Nephron (organoid): Measurements from ENCODE around the gene CPN1.

ENCODE experiments used
- H3K27ac Mint-ChIP-seq, 3 experiments: 2 replicates each; pipeline ENCODE4 v1.8.0; 2020; ENCODE audit warnings: mixed read lengths in 3 of 3, mild to moderate bottlenecking in 2 of 3, moderate library complexity in 1 of 3
- H3K27me3 Mint-ChIP-seq: 2 replicates; pipeline ENCODE4 v1.8.0; 2021; ENCODE audit warnings: low read depth, mild to moderate bottlenecking, moderate library complexity, mixed read lengths
- H3K36me3 Mint-ChIP-seq: 2 replicates; pipeline ENCODE4 v1.8.0; 2020; ENCODE audit warnings: low read depth, mixed read lengths
- H3K4me1 Mint-ChIP-seq: 2 replicates; pipeline ENCODE4 v1.8.0; 2020; ENCODE audit warnings: mixed read lengths
- H3K4me3 Mint-ChIP-seq, 3 experiments: 2 replicates each; pipeline ENCODE4 v1.8.0; 2020; ENCODE audit warnings: mild to moderate bottlenecking in 3 of 3, mixed read lengths in 3 of 3, moderate library complexity in 2 of 3
- H3K9me3 Mint-ChIP-seq: 2 replicates; pipeline ENCODE4 v1.8.0; 2020; ENCODE audit warnings: mixed read lengths
- TF ChIP-seq, protein P1 (sequence below), 3 experiments: fragments of 200-600 bp; sonication (generic); IDR thresholded peaks; one replicate each; pipeline ENCODE4 v1.5.0; 2021; ENCODE audit warnings: antibody characterized with exemption in 3 of 3; ENCODE audit not compliant: unreplicated experiment in 3 of 3

Gene CPN1

DNA sequence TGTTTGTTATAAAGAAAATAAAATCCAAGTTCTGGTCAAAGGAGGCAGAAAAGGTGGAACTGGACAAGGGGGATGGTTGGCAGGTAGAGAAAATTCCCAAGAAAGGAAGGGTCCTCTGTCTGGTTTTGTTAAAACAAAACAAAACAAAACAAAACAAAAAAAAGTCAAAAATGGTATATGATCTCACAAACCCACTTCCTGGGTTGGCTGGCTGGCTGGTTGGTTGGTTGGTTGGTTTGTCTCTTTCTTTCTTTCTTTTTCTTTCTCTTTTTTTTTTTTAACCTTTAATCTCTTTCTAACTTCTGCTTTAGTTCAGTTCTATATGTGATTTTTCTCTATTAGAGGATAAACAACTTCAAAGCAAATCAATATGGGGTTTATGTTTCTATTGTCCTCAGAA is 41.1 kb upstream of the CPN1 start:
- no peaks in the 10 kb centered on the region for H3K4me1 Mint-ChIP-seq
- no peak overlapping the region for H3K4me3 Mint-ChIP-seq
- no peaks in the 10 kb centered on the region for H3K36me3 Mint-ChIP-seq
- no peak overlapping the region for H3K27ac Mint-ChIP-seq
- TF ChIP-seq, protein P1, sequence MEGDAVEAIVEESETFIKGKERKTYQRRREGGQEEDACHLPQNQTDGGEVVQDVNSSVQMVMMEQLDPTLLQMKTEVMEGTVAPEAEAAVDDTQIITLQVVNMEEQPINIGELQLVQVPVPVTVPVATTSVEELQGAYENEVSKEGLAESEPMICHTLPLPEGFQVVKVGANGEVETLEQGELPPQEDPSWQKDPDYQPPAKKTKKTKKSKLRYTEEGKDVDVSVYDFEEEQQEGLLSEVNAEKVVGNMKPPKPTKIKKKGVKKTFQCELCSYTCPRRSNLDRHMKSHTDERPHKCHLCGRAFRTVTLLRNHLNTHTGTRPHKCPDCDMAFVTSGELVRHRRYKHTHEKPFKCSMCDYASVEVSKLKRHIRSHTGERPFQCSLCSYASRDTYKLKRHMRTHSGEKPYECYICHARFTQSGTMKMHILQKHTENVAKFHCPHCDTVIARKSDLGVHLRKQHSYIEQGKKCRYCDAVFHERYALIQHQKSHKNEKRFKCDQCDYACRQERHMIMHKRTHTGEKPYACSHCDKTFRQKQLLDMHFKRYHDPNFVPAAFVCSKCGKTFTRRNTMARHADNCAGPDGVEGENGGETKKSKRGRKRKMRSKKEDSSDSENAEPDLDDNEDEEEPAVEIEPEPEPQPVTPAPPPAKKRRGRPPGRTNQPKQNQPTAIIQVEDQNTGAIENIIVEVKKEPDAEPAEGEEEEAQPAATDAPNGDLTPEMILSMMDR (IDR thresholded peaks at IDR 0.05; ENCODE audit: unreplicated experiment in 3 of 3): no peak
- no peaks in the 10 kb centered on the region for H3K27me3 Mint-ChIP-seq
- H3K9me3 Mint-ChIP-seq: no peaks in the 10 kb centered on the region

DNA sequence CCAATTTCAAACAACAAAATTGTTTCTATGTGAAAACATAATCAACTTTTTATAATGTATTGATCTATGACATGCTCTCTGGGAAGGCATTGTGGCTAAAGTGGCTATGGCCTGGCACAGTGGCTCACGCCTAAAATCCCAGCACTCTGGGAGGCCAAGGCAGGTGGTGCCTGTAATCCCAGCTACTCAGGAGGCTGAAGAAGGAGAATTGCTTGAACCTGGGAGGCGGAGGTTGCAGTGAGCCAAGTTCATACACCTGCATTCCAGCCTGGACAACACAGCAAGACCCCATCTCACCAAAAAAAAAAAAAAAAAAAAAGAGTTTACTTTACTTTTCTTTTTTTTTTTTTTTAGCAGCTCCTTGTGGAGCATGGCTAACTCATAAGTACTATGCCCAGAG is 38.9 kb upstream of the CPN1 start:
- Mint-ChIP-seq H3K4me3 (no peak overlapping the region), H3K4me1 (no peaks in the 10 kb centered on the region)

DNA sequence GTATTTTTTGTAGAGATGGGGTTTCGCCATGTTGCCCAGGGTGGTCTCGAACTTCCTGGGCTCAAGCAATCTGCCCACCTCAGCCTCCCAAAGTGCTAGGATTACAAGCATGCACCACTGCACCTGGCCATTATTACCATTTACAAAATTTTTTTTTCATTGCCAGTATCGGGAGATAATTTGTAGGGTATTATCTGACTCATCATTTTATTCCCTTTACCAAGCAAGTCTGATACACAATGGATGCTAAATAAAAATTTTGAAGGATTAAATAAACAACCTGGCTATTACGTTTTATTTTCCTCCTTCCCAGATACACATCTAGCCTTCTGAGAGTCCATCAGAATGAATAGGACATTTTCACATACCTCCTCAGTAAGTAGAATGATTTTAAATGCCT is 38.1 kb upstream of the CPN1 start:
- Mint-ChIP-seq H3K27me3 (no peaks in the 10 kb centered on the region), H3K36me3 (no peaks in the 10 kb centered on the region), H3K9me3 (no peaks in the 10 kb centered on the region), H3K4me1 (no peaks in the 10 kb centered on the region), H3K4me3 (no peak overlapping the region), H3K27ac (no peak overlapping the region)
- TF ChIP-seq, protein P1 (IDR thresholded peaks at IDR 0.05; ENCODE audit: unreplicated experiment in 3 of 3): no peak

More for the DNA sequence above, 38.9 kb upstream of the CPN1 start:
- H3K36me3 Mint-ChIP-seq: no peaks in the 10 kb centered on the region
- no peak overlapping the region for H3K27ac Mint-ChIP-seq
- TF ChIP-seq, protein P1 (IDR thresholded peaks at IDR 0.05; ENCODE audit: unreplicated experiment in 3 of 3): no peak
- H3K9me3 Mint-ChIP-seq: no peaks in the 10 kb centered on the region
- no peaks in the 10 kb centered on the region for H3K27me3 Mint-ChIP-seq

DNA sequence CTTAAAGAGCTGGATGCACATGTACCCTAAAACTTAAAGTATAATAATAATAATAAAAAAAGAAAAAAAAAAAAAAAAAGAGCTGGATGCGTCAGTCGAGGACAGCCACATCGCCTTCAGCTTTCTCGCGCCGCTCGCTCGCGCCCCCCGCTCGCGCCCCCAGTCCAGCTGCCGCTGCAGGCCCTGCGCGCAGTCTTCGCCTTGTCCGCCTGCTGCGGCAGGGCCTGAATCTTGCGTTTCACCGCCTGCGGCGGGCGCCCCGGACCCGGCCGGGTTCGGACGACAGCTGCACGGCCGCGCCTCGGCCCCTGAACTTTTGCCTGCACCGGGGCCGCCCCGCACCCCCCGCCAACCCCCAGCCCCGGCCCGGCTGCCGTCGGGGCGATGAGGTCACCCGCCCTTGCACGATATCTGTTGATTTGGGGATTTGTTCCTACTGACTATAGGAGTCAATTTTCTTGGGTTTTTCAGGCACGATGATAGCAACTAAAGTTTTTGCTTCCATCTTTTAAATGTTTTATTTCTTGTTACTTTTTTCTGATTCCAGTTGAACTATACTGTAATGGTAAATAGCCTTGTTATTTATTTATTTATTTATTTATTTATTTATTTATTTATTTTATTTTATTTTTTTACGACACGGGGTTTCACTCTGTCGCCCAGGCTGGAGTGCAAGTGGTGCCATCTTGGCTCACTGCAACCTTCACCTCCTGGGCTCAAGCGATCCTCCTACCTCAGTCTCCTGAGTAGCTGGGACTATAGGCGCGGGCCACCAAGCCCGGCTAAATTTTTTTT is 33.5 kb upstream of the CPN1 start:
- Mint-ChIP-seq H3K27ac (no peak overlapping the region), H3K27me3 (no peaks in the 10 kb centered on the region), H3K9me3 (no peaks in the 10 kb centered on the region), H3K36me3 (no peaks in the 10 kb centered on the region), H3K4me1 (peaks cover 6% of the 10 kb centered on the region), H3K4me3 (no peak overlapping the region)
- TF ChIP-seq, protein P1 (IDR thresholded peaks at IDR 0.05; ENCODE audit: unreplicated experiment in 3 of 3): no peak

GRCh38 chr10:100114460-100114859 is 32.8 kb upstream of the CPN1 start:
- Mint-ChIP-seq H3K27me3 (no peaks in the 10 kb centered on the region), H3K27ac (no peak overlapping the region), H3K4me3 (no peak overlapping the region), H3K9me3 (no peaks in the 10 kb centered on the region), H3K36me3 (no peaks in the 10 kb centered on the region), H3K4me1 (peaks cover 6% of the 10 kb centered on the region)
- TF ChIP-seq, protein P1 (IDR thresholded peaks at IDR 0.05; ENCODE audit: unreplicated experiment in 3 of 3): no peak

GRCh38 chr10:100109670-100110069 is 28.0 kb upstream of the CPN1 start:
- H3K4me3 Mint-ChIP-seq: no peak overlapping the region
- peaks cover 5% of the 10 kb centered on the region for H3K9me3 Mint-ChIP-seq
- H3K27me3 Mint-ChIP-seq: no peaks in the 10 kb centered on the region
- no peaks in the 10 kb centered on the region for H3K36me3 Mint-ChIP-seq
- peaks cover 6% of the 10 kb centered on the region for H3K4me1 Mint-ChIP-seq
- TF ChIP-seq, protein P1 (IDR thresholded peaks at IDR 0.05; ENCODE audit: unreplicated experiment in 3 of 3): no peak
- H3K27ac Mint-ChIP-seq: no peak overlapping the region
